Astrocyte (in vitro differentiated cells and primary cell): ENCODE data around the gene UCK1. TPM values are rescaled to one million over a fixed set of nuclear protein-coding genes. Genes with fewer than 3 reads are reported as not detected.

Source experiments
- DNase-seq: peaks from one replicate; pipeline ENCODE4 v3.0.0-alpha.2; 2010; ENCODE audit warnings: low read depth
- FAIRE-seq: peaks from 2 replicates; lab custom pipeline; 2011; peaks lifted over from hg19 to GRCh38; lab: Jason Lieb, UNC
- H2AFZ ChIP-seq: 2 replicates; pipeline ENCODE4 v1.6.0; 2012; ENCODE audit warnings: low read depth, low read length, inconsistent platforms
- H3K27ac ChIP-seq: 2 replicates; pipeline ENCODE4 v1.5.1; 2011; ENCODE audit warnings: low read depth, low read length, inconsistent platforms
- H3K27me3 ChIP-seq: 2 replicates; pipeline ENCODE4 v1.6.0; 2011; ENCODE audit warnings: low read length, inconsistent platforms; ENCODE audit not compliant: insufficient read depth
- H3K36me3 ChIP-seq: 2 replicates; pipeline ENCODE4 v1.5.1; 2011; ENCODE audit warnings: low read length, inconsistent platforms; ENCODE audit not compliant: insufficient read depth
- H3K4me1 ChIP-seq: 2 replicates; pipeline ENCODE4 v1.5.1; 2011; ENCODE audit warnings: low read length, inconsistent platforms; ENCODE audit not compliant: insufficient read depth
- H3K4me2 ChIP-seq: 2 replicates; pipeline ENCODE4 v1.6.0; 2012; ENCODE audit warnings: low read length, inconsistent platforms
- H3K4me3 ChIP-seq: 2 replicates; pipeline ENCODE4 v1.5.1; 2011; ENCODE audit warnings: low read depth, mild to moderate bottlenecking, low read length, inconsistent platforms; ENCODE audit not compliant: insufficient read depth
- H3K79me2 ChIP-seq: 2 replicates; pipeline ENCODE4 v1.6.0; 2012; ENCODE audit warnings: mild to moderate bottlenecking, low read length, inconsistent platforms; ENCODE audit not compliant: insufficient read depth
- H3K9ac ChIP-seq: 2 replicates; pipeline ENCODE4 v1.6.0; 2012; ENCODE audit warnings: mild to moderate bottlenecking, low read length, inconsistent platforms
- H3K9me3 ChIP-seq: 2 replicates; pipeline ENCODE4 v1.5.1; 2012; ENCODE audit warnings: low read depth, mild to moderate bottlenecking, low read length, inconsistent platforms; ENCODE audit not compliant: insufficient read depth
- H4K20me1 ChIP-seq: 2 replicates; pipeline ENCODE4 v1.6.0; 2012; ENCODE audit warnings: low read length, inconsistent platforms; ENCODE audit not compliant: insufficient read depth
- H3K27ac Mint-ChIP-seq: one replicate; pipeline ENCODE4 v1.8.0; 2021; ENCODE audit warnings: mild to moderate bottlenecking, mixed read lengths; ENCODE audit not compliant: unreplicated experiment
- H3K27me3 Mint-ChIP-seq: one replicate; pipeline ENCODE4 v1.8.0; 2021; ENCODE audit warnings: low read depth, mixed read lengths; ENCODE audit not compliant: unreplicated experiment
- H3K36me3 Mint-ChIP-seq: one replicate; pipeline ENCODE4 v1.8.0; 2021; ENCODE audit warnings: low read depth, mixed read lengths; ENCODE audit not compliant: unreplicated experiment
- H3K4me1 Mint-ChIP-seq: one replicate; pipeline ENCODE4 v1.8.0; 2021; ENCODE audit warnings: low read depth, mixed read lengths; ENCODE audit not compliant: unreplicated experiment
- H3K4me3 Mint-ChIP-seq: one replicate; pipeline ENCODE4 v1.8.0; 2021; ENCODE audit warnings: mild to moderate bottlenecking, moderate library complexity, mixed read lengths; ENCODE audit not compliant: unreplicated experiment
- H3K9me3 Mint-ChIP-seq: one replicate; pipeline ENCODE4 v1.8.0; 2021; ENCODE audit warnings: mild to moderate bottlenecking, mixed read lengths; ENCODE audit not compliant: unreplicated experiment
- CTCF ChIP-seq: IDR thresholded peaks from 2 replicates; pipeline ENCODE4 v1.5.1; 2011; ENCODE audit warnings: low read depth, mild to moderate bottlenecking, inconsistent platforms, low read length, moderate library complexity; ENCODE audit not compliant: insufficient read depth
- EZH2 ChIP-seq: IDR thresholded peaks from 2 replicates; pipeline ENCODE4 v1.6.1; 2012; ENCODE audit warnings: mild to moderate bottlenecking, low read length, inconsistent platforms; ENCODE audit not compliant: insufficient read depth
- total RNA-seq: library from RNA; stranded (reverse); gene quantifications from 2 replicates; pipeline ENCODE4 v1.2.1, GENCODE V29; 2021

UCK1 gene
- total RNA-seq, 1 donor from 2014 or later, result 15.4 TPM

GRCh38 chr9:131525643-131526565, 5.2 kb downstream of the UCK1 start:
- peaks cover 14% of the 10 kb centered on the region for H3K4me1 Mint-ChIP-seq
- Histone ChIP-seq H2AFZ (no peak overlapping the region), H3K4me3 (no peak overlapping the region), H4K20me1 (peaks cover 7% of the 10 kb centered on the region), H3K9me3 (no peaks in the 10 kb centered on the region), H3K9ac (no peak overlapping the region), H3K27ac (no peak overlapping the region), H3K36me3 (peaks cover 19% of the 10 kb centered on the region), H3K4me2 (no peak overlapping the region), H3K4me1 (peaks cover 12% of the 10 kb centered on the region), H3K27me3 (no peaks in the 10 kb centered on the region), H3K79me2 (peaks cover 15% of the 10 kb centered on the region)
- no peaks in the 10 kb centered on the region for H3K27me3 Mint-ChIP-seq
- DNase-seq (no peak), FAIRE-seq (no peak)
- no peak overlapping the region for H3K4me3 Mint-ChIP-seq
- peak overlapping the region; percentile 66 for H3K27ac Mint-ChIP-seq
- H3K9me3 Mint-ChIP-seq, result no peaks in the 10 kb centered on the region
- peaks cover 16% of the 10 kb centered on the region for H3K36me3 Mint-ChIP-seq
- no peak for TF ChIP-seq CTCF
- no peak for TF ChIP-seq EZH2

DNA sequence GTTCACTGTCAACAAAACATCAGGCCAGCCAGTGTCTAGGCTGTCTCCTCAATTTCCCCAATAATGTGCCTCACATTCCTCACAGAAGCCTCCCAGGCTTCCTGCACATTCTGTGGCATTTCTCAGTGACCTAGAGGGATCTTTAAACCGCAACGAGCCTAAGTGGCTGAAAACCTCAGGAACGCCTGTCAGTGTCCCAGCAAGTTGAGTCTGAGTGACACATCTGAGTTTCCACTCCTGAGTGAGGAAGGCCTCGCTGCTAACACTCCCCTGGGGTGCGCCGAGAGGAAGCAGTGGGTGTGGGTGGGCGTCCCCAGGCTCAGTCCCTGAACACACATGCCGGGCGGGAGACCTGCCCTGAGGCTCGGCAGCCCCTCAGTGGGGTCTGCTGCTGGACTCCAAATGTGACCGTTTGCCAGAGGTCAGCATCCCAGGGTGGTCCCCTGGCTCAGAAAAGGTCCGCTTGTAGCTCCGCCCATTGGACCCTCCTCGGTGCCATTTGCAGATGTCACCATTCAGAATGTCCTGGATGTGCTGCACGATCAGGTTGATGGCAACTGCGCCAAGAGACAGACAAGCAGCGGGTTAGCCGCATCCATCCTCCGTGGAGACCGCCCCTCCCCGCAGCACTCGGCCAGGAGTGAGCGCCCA, 6.3 kb downstream of the UCK1 start:
- peaks cover 19% of the 10 kb centered on the region for H3K36me3 ChIP-seq
- Mint-ChIP-seq H3K9me3 (no peaks in the 10 kb centered on the region), H3K4me1 (peaks cover 14% of the 10 kb centered on the region), H3K27me3 (no peaks in the 10 kb centered on the region), H3K4me3 (peak overlapping the region; percentile 50), H3K27ac (peak overlapping the region; percentile 30), H3K36me3 (peaks cover 18% of the 10 kb centered on the region)
- H4K20me1 ChIP-seq, result peaks cover 7% of the 10 kb centered on the region
- no peak overlapping the region for H3K27ac ChIP-seq
- TF ChIP-seq CTCF (no peak), EZH2 (no peak)
- H3K27me3 ChIP-seq, result no peaks in the 10 kb centered on the region
- H3K4me1 ChIP-seq, result peaks cover 6% of the 10 kb centered on the region
- no peak for FAIRE-seq
- H3K79me2 ChIP-seq, result peaks cover 4% of the 10 kb centered on the region
- no peak overlapping the region for H2AFZ ChIP-seq
- no peak overlapping the region for H3K4me2 ChIP-seq
- no peak overlapping the region for H3K9ac ChIP-seq
- no peak overlapping the region for H3K4me3 ChIP-seq
- DNase-seq, result no peak
- no peaks in the 10 kb centered on the region for H3K9me3 ChIP-seq
